OCI-LY1 (cell line): ENCODE results near the gene TCF4.

Experiments
- CTCF ChIP-seq: fragments of 200-600 bp; sonication (generic), shearing (Covaris generic); IDR thresholded peaks from 2 replicates; pipeline ENCODE4 v1.5.1; 2017; ENCODE audit warnings: mild to moderate bottlenecking, antibody characterized with exemption, low read length, moderate library complexity, mixed read lengths
- EZH2 ChIP-seq: fragments of 200-600 bp; sonication (generic), shearing (Covaris generic); IDR thresholded peaks from 2 replicates; pipeline ENCODE4 v1.8.0; 2017; ENCODE audit warnings: borderline replicate concordance, mixed run types, mild to moderate bottlenecking, antibody characterized with exemption, low read length, moderate library complexity, mixed read lengths

- TF ChIP-seq CTCF (no peak), EZH2 (no peak)
Observed at GRCh38 chr18:55559739-55560138, 28.3 kb downstream of the TCF4 start.
